Frontal cortex (tissue), 4 donors: ENCODE measurements around the gene FAM177B. TPM values are rescaled to one million over a fixed set of nuclear protein-coding genes. Genes with fewer than 3 reads are reported as not detected.

Source experiments
- DNase-seq, 2 donors: peaks; one replicate each; pipeline ENCODE4 v3.0.0; 2012; ENCODE audit warnings: low spot score in 2 of 2
- FAIRE-seq: peaks from 2 replicates; lab custom pipeline; 2012; peaks lifted over from hg19 to GRCh38; lab: Jason Lieb, UNC
- total RNA-seq: library from RNA; depleted of rRNA; stranded (reverse); fragments of >200 nt; gene quantifications from one replicate; pipeline ENCODE4 v1.2.3, GENCODE V29; 2014
- donor health status: control.
- donor health status: control.
- donor health status: control.

The FAM177B gene
- total RNA-seq, 1 donor from 2014 or later: not detected

DNA sequence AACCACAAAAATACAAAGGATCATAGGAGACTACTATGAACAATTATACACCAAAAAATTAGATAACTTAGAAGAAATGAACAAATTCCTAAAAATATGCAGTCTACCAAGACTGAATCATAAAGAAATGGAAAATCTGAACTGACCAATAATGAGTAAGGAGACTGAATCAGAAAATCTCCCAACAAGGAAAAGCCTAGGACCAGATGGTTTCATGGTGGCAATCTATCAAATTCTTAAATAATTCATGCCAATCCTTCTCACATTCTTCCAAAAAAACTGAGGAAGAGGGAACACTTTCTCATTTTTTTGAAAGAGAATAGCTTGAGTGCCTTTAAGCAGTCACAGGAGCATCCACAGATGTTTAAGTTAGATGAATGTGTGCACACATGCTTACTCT lies 46.0 kb downstream of the FAM177B start:
- no peak for DNase-seq
- no peak for FAIRE-seq

DNA sequence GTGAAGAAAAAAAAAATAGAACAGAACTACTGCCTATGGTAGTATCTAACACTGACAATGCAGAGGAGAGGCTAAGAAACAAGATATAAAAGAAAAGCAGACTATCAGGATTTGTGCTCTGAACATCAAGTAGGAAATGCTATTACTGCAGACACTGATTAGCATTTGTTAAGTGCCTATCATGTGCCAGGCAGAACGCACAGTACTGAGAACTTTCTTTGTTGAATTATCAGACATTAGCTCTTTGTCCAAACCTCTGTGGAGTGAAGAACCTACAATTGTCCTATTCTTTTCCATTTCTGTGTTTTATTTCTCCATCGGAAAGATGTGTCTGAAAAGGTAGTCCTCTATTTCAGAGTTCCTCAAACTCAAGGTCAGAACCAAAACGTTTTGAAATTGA lies 47.4 kb downstream of the FAM177B start:
- peak; percentile 23 for FAIRE-seq

DNA sequence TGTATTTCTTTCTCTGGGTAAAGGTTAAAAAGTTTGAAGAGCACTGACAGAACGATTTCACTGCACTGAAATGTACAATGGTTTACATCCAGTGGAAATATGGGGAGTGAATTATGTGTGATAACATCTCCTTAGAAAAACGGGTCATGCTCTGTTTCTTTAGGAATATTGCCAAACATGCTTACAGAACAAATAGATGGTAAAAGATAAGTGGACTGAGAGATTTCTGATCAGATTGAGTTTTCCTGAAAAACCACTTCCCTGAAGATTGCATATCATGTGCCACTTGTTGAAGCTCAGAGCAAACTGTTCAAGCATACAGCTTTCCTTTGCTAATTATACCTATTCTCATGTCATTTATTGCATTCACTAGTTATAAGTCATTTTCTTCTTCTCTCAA lies 47.9 kb downstream of the FAM177B start:
- FAIRE-seq (no peak), DNase-seq (no peak)

More for the DNA sequence above, 47.4 kb downstream of the FAM177B start:
- no peak for DNase-seq

DNA sequence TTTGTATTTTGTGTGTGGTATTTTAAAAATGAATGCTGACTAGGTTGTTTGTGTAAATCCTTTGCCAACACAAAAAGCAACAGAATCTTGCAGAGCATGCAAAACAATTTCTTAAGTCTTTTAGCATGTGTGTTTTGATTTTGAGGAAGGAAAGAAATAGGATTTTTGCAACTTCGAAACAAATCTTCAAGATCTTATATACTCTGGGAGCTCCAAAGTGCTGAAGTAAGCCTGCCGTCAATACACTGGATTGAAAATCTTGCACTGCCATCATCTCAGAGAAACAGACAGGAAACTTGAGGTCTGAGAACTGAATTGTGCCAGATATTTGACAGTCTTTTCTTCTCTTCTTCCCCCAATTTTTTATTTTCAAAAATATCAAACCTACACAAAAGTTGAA lies 48.5 kb downstream of the FAM177B start:
- FAIRE-seq: no peak

DNA sequence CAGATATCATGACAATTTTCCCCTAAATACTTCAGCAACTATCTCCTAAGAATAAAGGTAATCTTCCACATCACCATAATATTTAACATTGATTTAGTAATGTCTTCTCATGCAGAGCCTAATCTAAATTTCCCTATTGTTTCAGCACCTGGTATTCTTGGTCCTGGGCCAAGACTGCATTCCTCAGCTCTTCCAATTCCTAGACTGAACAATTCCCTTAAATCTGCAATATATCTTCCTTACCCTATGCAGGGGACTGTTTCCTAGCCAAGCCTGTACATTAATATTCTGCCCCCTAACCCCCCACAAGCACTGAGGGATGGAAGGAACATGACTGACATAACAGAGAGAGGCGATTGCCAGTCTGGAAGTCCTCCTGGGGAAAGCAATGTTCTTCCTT lies 49.1 kb downstream of the FAM177B start:
- FAIRE-seq: no peak
- no peak for DNase-seq

More for the DNA sequence above, 48.5 kb downstream of the FAM177B start:
- no peak for DNase-seq

DNA sequence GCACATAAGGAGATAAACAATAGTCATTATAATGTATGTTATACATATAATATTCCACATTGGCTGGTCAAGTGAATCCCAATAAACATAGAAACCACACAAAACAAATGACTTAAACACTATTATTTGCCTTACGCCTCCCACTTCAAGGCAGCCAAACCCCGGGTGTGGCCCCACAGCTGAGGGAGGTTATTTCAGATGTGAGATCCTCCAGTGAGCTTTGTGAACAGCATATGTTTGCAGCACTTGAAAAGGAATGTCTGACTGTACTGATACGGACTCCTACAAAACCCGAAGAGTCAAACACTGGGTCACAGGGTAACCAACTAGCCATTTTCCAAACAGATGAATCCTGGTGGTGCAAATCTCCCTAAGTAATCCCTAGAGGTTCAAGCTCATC lies 50.7 kb downstream of the FAM177B start:
- FAIRE-seq (no peak), DNase-seq (no peak)

DNA sequence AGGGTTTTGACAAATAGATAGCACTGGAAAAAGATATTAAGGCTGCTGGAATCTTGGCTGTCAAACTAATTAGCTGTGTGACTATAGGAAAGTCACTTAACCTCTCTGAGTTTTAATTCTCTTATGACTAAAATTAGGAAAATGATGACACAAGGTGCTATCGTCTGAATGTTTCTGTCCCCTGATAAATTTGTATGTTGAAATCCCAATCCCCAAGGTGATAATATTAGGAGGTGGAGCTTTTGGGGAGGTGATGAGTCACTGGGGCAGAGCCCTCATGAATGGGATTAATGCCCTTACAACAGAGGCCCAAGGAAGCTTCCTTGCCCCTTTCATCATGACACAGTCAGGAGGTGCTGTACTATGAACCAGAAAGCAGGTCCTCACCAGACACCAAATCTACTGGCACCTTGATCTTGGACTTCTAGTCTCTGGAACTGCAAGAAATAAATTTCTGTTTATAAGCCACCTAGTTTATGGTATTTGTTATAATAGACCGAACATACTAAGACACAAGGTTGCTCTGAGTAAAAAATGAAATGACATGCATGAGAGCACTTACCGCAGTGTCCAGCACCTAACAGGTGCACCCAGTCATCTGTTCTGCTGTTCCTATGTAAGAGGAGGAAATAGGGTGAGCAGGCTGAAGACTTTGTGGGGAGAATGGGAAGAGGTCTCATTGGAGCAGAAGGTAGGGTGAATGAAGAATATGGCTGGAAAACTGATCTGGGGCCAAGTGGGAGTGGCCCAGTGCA lies 51.6 kb downstream of the FAM177B start:
- no peak for FAIRE-seq
- no peak for DNase-seq

DNA sequence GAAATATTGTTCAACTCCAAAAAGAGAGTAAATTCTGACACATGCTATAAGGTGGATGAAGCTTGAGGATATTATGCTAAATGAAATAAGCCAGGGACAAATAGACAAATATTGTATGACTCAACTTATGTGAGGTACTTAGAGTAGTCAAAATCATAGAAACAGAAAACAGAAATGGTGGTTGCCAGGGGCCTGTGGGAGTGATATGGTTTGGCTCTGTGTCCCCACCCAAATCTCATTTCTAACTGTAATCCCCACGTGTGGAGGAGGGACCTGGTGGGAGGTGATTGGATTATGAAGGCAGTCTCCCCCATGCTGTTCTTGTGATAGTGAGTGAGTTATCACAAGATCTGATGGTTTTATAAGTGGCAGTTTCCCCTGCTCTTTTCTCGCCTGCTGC lies 53.1 kb downstream of the FAM177B start:
- DNase-seq (no peak), FAIRE-seq (no peak)

DNA sequence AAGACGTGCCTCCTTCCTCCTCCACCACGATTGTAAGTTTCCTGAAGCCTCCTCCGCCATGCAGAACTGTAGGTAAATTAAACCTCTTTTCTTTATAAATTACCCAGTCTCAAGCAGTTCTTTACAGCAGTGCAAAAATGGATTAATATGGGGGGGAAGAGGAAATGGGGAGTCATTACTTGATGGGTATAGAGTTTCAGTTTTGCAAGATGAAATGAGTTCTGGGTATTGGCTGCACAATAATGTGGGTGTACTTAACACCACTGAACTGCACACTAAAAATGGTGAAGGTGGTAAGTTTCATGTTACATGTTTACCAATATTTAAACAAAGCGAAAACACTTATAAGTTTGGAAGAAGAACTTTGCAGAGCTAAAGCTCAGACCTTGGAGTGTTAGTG lies 53.5 kb downstream of the FAM177B start:
- FAIRE-seq: no peak
- DNase-seq: no peak

DNA sequence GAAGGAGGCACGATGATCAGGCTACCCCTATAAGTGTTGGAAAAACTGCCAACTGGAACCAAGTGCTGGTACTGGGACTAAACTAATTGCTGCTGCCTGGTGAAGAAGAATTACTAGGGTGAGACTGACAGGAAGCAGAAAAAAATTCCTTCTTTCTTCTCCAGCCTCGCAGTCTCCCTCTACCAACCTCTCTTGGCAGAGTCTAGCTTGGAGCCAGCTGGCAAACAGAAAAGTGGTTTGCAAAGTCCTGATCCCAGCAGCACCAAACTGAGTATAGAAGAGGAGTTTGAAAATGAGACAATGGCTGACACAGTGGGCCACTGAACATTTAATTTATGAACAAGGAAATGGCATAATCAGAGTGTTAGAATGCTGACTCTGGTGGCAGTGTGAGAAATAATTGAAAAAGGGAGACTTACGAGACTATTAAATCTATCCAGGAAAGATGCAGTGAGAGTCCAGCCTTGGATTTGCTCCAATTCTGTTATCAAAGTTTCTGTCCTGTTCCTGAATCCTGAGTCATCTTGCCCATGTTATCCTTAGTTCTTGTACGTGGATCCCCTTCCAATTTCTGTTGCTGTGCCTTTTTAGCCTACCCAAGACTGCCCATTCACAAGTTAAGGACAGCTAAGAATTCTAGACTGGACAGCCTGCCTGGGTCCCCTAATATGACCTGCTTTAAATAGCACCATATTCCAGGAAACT lies 54.2 kb downstream of the FAM177B start:
- FAIRE-seq: no peak
- DNase-seq: no peak

DNA sequence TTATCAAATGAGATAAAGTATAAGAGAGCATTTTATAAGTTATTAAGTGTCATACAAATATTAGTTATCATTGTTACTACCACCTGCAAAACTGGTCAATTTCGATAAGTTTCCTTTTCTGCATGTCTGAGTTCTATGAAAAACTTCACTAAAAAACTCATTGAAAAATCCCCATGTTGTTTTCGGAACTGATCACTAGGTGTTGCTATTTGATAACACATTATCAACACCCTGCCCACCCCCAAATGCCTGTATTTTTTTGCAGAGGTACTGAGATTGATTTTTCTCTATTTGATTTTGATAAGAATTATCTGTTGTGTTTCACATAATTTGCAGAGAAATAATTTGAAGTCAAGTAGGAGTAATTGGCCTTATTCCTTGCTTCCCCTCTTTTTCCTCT lies 55.7 kb downstream of the FAM177B start:
- DNase-seq: peak in 1 of 2 donors; percentile 57
- peak; percentile 55 for FAIRE-seq

DNA sequence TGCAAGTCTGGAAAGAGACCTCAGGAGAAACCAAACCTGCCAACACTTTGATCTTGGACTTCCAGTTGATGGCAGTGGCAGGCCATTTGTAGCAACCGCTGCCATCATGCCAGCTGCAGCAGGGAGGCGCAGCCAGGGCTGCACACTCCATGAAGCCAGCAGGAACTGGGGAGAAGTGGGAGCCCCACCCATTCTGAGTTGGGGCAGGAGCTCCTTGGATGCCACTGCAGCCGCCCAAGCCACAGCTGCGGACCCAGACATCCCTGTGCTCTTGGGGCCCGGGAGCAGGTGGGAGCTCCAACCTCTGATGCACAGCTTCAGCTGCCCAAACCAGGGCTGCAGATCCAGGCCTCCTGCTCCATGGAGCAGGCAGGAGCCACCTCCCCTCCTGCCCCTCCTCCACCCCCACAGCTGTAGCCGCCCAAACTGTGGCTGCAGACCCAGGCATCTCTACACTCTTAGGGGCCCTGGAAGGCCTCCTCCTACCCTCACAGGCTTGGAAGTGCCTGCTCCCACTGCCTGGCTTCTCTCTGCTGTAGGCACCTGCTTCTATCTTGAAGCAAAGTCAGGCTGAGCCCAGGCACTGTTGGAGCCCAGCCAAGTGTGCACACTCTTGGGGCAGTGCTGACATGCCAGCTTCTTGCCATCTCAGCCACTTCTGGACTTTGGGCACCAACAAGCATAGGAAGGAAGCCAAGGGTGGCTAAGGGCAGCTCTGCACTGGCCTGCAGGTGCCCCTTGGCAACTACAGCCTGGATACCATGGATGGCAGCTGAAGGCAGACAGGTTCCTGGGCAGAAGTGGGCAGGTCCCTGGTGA lies 57.9 kb downstream of the FAM177B start:
- FAIRE-seq (no peak), DNase-seq (no peak)

DNA sequence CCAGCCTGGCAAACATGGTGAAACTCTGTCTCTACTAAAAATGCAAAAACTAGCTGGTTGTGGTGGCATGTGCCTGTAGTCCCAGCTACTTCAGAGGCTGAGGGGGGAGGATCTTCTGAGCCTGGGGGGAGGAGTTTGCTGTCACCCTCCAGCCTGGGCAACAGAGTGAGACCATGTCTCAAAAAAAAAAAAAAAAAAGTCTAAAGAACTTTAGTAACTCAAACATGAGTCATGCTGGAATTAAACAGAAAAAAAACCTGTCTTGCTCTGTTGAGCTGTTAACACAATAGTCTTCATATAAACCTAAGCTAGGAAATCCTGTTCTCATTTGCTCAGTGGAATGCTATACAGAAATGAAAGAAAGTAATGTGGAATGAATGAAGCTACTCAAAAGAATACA lies 61.1 kb downstream of the FAM177B start:
- FAIRE-seq (no peak), DNase-seq (no peak)

DNA sequence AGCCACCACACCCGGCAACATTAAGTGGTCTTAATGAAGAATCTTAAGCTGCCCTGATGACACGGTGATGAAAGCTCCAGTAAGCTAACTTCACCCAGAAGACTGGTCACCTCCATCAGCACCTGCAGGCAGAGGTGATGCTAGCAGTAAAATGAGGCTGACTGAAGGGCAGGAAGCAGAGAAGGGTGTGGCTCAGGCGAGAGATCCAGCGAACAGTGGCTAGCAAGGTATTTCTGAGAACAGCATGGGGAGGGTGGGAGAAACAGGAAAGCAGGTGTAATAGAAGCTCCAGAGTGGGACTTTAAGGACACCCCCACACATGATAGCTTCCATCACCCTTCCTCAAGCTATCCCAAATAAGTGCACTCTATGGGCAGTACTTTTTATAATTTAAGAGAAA lies 62.0 kb downstream of the FAM177B start:
- no peak for FAIRE-seq
- DNase-seq: no peak

Other genes starting within 250 kb of the FAM177B start
- gene HHIPL2, start 189.1 kb upstream of the FAM177B start, total RNA-seq: 0.82 TPM
- gene TAF1A, start 147.3 kb upstream of the FAM177B start, total RNA-seq: 23.6 TPM
- gene MIA3, start 119.1 kb upstream of the FAM177B start, total RNA-seq: 46.5 TPM
- 25.7 TPM for gene AIDA, start 24.7 kb upstream of the FAM177B start, total RNA-seq
- 66.0 TPM for gene BROX, start 24.6 kb upstream of the FAM177B start, total RNA-seq
- gene DISP1, start 77.8 kb downstream of the FAM177B start, total RNA-seq: 9.0 TPM